Hepatocyte (in vitro differentiated cells): ENCODE results near the gene CHD1. TPM values are rescaled to one million over a fixed set of nuclear protein-coding genes. Genes with fewer than 3 reads are reported as not detected.

Source experiments
- DNase-seq: peaks from one replicate; pipeline ENCODE4 v3.0.0-alpha.2; 2016; ENCODE audit warnings: low spot score
- H2AFZ ChIP-seq: fragments of 200-600 bp; sonication (generic); 2 replicates; pipeline ENCODE4 v1.6.0; 2016; ENCODE audit warnings: antibody characterized with exemption, mild to moderate bottlenecking
- H3K27ac ChIP-seq: fragments of 200-600 bp; sonication (generic); 2 replicates; pipeline ENCODE4 v1.5.1; 2016; ENCODE audit warnings: mild to moderate bottlenecking
- H3K27me3 ChIP-seq: fragments of 200-600 bp; sonication (generic); 2 replicates; pipeline ENCODE4 v1.6.1; 2016
- H3K36me3 ChIP-seq: fragments of 200-600 bp; sonication (generic); replicated peaks from 2 replicates; pipeline ENCODE4 v1.5.1; 2016; ENCODE audit warnings: low read depth; ENCODE audit not compliant: insufficient read depth
- H3K4me1 ChIP-seq: fragments of 200-600 bp; sonication (generic); 2 replicates; pipeline ENCODE4 v1.5.1; 2016; ENCODE audit warnings: mild to moderate bottlenecking, moderate library complexity; ENCODE audit not compliant: insufficient read depth
- H3K4me2 ChIP-seq: fragments of 200-600 bp; sonication (generic); 2 replicates; pipeline ENCODE4 v1.6.0; 2016
- H3K4me3 ChIP-seq: fragments of 200-600 bp; sonication (generic); 2 replicates; pipeline ENCODE4 v1.5.1; 2016; ENCODE audit warnings: mild to moderate bottlenecking
- H3K79me2 ChIP-seq: fragments of 200-600 bp; sonication (generic); 2 replicates; pipeline ENCODE4 v1.6.0; 2017; ENCODE audit warnings: mild to moderate bottlenecking
- H3K9me2 ChIP-seq: fragments of 200-600 bp; sonication (generic); replicated peaks from 2 replicates; pipeline ENCODE4 v1.6.0; 2017; ENCODE audit warnings: mild to moderate bottlenecking; ENCODE audit not compliant: insufficient read depth
- H3K9me3 ChIP-seq: fragments of 200-600 bp; sonication (generic); 2 replicates; pipeline ENCODE4 v1.5.1; 2016; ENCODE audit warnings: low read depth, mild to moderate bottlenecking
- H4K20me1 ChIP-seq: fragments of 200-600 bp; sonication (generic); 2 replicates; pipeline ENCODE4 v1.6.0; 2016; ENCODE audit warnings: mild to moderate bottlenecking; ENCODE audit not compliant: insufficient read depth, poor library complexity, severe bottlenecking
- CTCF ChIP-seq: fragments of 200-600 bp; sonication (generic); IDR thresholded peaks from 2 replicates; pipeline ENCODE4 v1.5.1; 2016; ENCODE audit warnings: antibody characterized with exemption, mild to moderate bottlenecking; ENCODE audit not compliant: poor library complexity
- EZH2 ChIP-seq: fragments of 200-600 bp; sonication (generic); IDR thresholded peaks from 2 replicates; pipeline ENCODE4 v1.6.1; 2016; ENCODE audit warnings: antibody characterized with exemption, mild to moderate bottlenecking, borderline replicate concordance
- EZH2phosphoT487 ChIP-seq: fragments of 200-600 bp; sonication (generic); IDR thresholded peaks from one replicate; pipeline ENCODE4 v1.6.1; 2018; ENCODE audit warnings: antibody characterized with exemption, mild to moderate bottlenecking, low read depth, moderate library complexity; ENCODE audit not compliant: unreplicated experiment, severe bottlenecking
- WGBS: methylation state at CpG from one replicate; pipeline ENCODE4 v1.1.6; 2016; ENCODE audit warnings: low lambda C conversion rate; ENCODE audit errors: missing lambda C conversion rate; 5-methylcytosine and 5-hydroxymethylcytosine counted together
- polyA plus RNA-seq: library from polyadenylated mRNA; unstranded; fragments of >200 nt; fragmentation: Nextera tagmentation; extraction: Ambion mirVana; gene quantifications from 2 replicates; pipeline ENCODE4 v1.2.1, GENCODE V29; 2016
- total RNA-seq: library from RNA; depleted of rRNA; stranded (reverse); fragments of >200 nt; gene quantifications from 2 replicates; pipeline ENCODE4 v1.2.3, GENCODE V29; 2014

The CHD1 gene
- total and polyA plus RNA-seq, 2 experiments from 2014 or later = 14.2 to 81.4 TPM

GRCh38 chr5:98927242-98927988 lies 1.4 kb downstream of the CHD1 start:
- H3K79me2 ChIP-seq = peaks cover 76% of the 10 kb centered on the region
- H3K36me3 ChIP-seq = no peaks in the 10 kb centered on the region
- no peaks in the 10 kb centered on the region for H3K9me3 ChIP-seq
- peak overlapping the region; percentile 42 for H2AFZ ChIP-seq
- peaks cover 41% of the 10 kb centered on the region for H4K20me1 ChIP-seq
- no peaks in the 10 kb centered on the region for H3K9me2 ChIP-seq
- DNase-seq = peak; percentile 67
- peak overlapping the region; percentile 100 for H3K27ac ChIP-seq
- no peaks in the 10 kb centered on the region for H3K27me3 ChIP-seq
- H3K4me3 ChIP-seq = peak overlapping the region; percentile 78
- peak overlapping the region; percentile 90 for H3K4me2 ChIP-seq
- WGBS = under 1% methylated on average over 14 of the region's 14 CpGs
- H3K4me1 ChIP-seq = peaks cover 5% of the 10 kb centered on the region
- TF ChIP-seq EZH2 (no peak), CTCF (no peak), EZH2phosphoT487 (no peak)

GRCh38 chr5:98923966-98924365 lies 4.8 kb downstream of the CHD1 start:
- Histone ChIP-seq H2AFZ (no peak overlapping the region), H3K9me2 (no peaks in the 10 kb centered on the region), H3K9me3 (no peaks in the 10 kb centered on the region), H3K4me3 (no peak overlapping the region), H3K36me3 (no peaks in the 10 kb centered on the region), H3K4me2 (no peak overlapping the region), H3K27me3 (no peaks in the 10 kb centered on the region), H3K4me1 (no peaks in the 10 kb centered on the region), H3K27ac (no peak overlapping the region), H3K79me2 (peaks cover 87% of the 10 kb centered on the region), H4K20me1 (peaks cover 48% of the 10 kb centered on the region)
- TF ChIP-seq CTCF = no peak
- TF ChIP-seq EZH2phosphoT487 = no peak
- no peak for TF ChIP-seq EZH2
- no peak for DNase-seq
- WGBS = 92% methylated on average over 3 of the region's 3 CpGs

GRCh38 chr5:98921947-98922505 lies 6.8 kb downstream of the CHD1 start:
- DNase-seq = no peak
- H4K20me1 ChIP-seq = peaks cover 46% of the 10 kb centered on the region
- H3K79me2 ChIP-seq = peaks cover 100% of the 10 kb centered on the region
- 98% methylated on average over 4 of the region's 4 CpGs for WGBS
- no peaks in the 10 kb centered on the region for H3K9me3 ChIP-seq
- H3K4me3 ChIP-seq = no peak overlapping the region
- H2AFZ ChIP-seq = no peak overlapping the region
- no peaks in the 10 kb centered on the region for H3K27me3 ChIP-seq
- H3K9me2 ChIP-seq = no peaks in the 10 kb centered on the region
- no peaks in the 10 kb centered on the region for H3K36me3 ChIP-seq
- TF ChIP-seq CTCF (no peak), EZH2 (no peak), EZH2phosphoT487 (no peak)
- H3K4me2 ChIP-seq = no peak overlapping the region
- no peak overlapping the region for H3K27ac ChIP-seq
- H3K4me1 ChIP-seq = no peaks in the 10 kb centered on the region
